Heart left ventricle (tissue), 13 donors: ENCODE data around the gene PIGR.

ENCODE experiments used
- POLR2A ChIP-seq, 2 donors: fragments of 450-650 bp; IDR thresholded peaks; one replicate each; pipeline ENCODE4 v1.6.1; 2017; ENCODE audit warnings: antibody characterized with exemption in 2 of 2, mild to moderate bottlenecking in 2 of 2, moderate library complexity in 2 of 2
- TF ChIP-seq, protein P1 (sequence below), 12 donors: fragments of 200-600 bp; sonication (generic) in 4 of 12; IDR thresholded peaks; one replicate each; pipeline versions ENCODE4 v1.5.0 to v1.8.0; 2018 to 2022; ENCODE audit warnings: antibody characterized with exemption in 12 of 12, mild to moderate bottlenecking in 5 of 12
- donor health status: ischemic (EF 13 %, LVEDD 7.1; RV severe dilation, severe dysfunction).
- donor health status: DM: no; HTN: yes; CAD: no.
- donor health status: DM: no; HTN: no; CAD: no.
- donor health status: ischemic (EF 25% LVEDD 6.9; RV normal size, moderate dysfunction).
- donor health status: ischemic (EF 25% LVEDD 5.7; RV mildly dilated, moderate dysfunction).
- donor health status: ischemic (EF 35%, LVEDD 5.7; RV mildly dilated, moderate dysfunction).
- donor health status: nonischemic (EF 11% LVEDD 7.7; RV severe dilation, severe dysfunction).
- donor health status: DM: yes; HTN: yes; CAD: no.
- donor health status: PGD.
- donor health status: ischemic (EF 29% LVEDD 5.4; RV normal size, mild dysfunction).
- donor health status: nonischemic (EF 23%, LVEDD 6.1; RV moderate dilation, normal function).

DNA sequence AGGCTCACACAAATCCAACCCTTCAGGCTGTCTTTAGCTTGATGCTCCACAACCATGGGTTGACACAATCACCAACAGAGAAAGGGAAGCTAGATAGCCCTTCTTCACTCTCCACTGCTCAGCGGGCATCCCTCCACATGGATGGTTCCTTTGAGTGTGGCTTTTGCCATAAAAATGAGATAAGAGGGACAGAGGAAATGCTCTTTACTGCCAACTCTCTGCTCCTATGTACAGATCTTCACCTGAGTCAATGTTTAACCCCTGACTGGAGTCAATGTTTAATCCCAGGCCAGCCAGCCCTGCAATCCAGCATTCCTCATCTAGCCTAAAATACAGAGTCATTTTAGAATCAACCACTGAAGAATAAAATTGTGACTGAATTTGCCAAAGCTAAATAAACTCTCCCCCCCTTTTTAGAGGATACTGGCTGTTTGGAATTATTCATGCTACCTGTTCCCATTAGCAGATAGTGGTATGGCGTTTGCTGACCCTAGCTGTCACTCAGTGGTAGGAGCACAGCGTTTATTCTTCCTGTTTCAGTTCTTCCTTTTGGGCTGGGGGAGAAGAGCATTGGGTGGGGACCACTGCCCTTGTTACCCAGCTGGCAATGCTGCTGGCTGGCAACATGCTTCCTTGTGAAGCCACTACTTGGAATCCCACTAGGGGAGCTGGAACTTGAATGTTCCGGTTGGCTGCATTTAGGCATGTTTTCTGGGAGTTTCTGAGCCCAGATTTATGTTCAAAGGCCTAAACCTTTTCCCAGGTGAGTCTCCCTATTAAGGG lies 5.2 kb upstream of the PIGR start:
- no peak for TF ChIP-seq POLR2A (IDR thresholded peaks at IDR 0.05)
- TF ChIP-seq, protein P1, sequence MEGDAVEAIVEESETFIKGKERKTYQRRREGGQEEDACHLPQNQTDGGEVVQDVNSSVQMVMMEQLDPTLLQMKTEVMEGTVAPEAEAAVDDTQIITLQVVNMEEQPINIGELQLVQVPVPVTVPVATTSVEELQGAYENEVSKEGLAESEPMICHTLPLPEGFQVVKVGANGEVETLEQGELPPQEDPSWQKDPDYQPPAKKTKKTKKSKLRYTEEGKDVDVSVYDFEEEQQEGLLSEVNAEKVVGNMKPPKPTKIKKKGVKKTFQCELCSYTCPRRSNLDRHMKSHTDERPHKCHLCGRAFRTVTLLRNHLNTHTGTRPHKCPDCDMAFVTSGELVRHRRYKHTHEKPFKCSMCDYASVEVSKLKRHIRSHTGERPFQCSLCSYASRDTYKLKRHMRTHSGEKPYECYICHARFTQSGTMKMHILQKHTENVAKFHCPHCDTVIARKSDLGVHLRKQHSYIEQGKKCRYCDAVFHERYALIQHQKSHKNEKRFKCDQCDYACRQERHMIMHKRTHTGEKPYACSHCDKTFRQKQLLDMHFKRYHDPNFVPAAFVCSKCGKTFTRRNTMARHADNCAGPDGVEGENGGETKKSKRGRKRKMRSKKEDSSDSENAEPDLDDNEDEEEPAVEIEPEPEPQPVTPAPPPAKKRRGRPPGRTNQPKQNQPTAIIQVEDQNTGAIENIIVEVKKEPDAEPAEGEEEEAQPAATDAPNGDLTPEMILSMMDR (IDR thresholded peaks at IDR 0.05) = no peak
